Heart left ventricle (tissue), 13 donors: Measurements from ENCODE around the gene CACNA2D3.

ENCODE experiments used
- POLR2A ChIP-seq, 2 donors: fragments of 450-650 bp; IDR thresholded peaks; one replicate each; pipeline ENCODE4 v1.6.1; 2017; ENCODE audit warnings: antibody characterized with exemption in 2 of 2, mild to moderate bottlenecking in 2 of 2, moderate library complexity in 2 of 2
- TF ChIP-seq, protein P1 (sequence below), 12 donors: fragments of 200-600 bp; sonication (generic) in 4 of 12; IDR thresholded peaks; one replicate each; pipeline versions ENCODE4 v1.5.0 to v1.8.0; 2018 to 2022; ENCODE audit warnings: antibody characterized with exemption in 12 of 12, mild to moderate bottlenecking in 5 of 12
- donor health status: ischemic (EF 13 %, LVEDD 7.1; RV severe dilation, severe dysfunction).
- donor health status: DM: no; HTN: yes; CAD: no.
- donor health status: DM: no; HTN: no; CAD: no.
- donor health status: ischemic (EF 25% LVEDD 6.9; RV normal size, moderate dysfunction).
- donor health status: ischemic (EF 25% LVEDD 5.7; RV mildly dilated, moderate dysfunction).
- donor health status: ischemic (EF 35%, LVEDD 5.7; RV mildly dilated, moderate dysfunction).
- donor health status: nonischemic (EF 11% LVEDD 7.7; RV severe dilation, severe dysfunction).
- donor health status: DM: yes; HTN: yes; CAD: no.
- donor health status: PGD.
- donor health status: ischemic (EF 29% LVEDD 5.4; RV normal size, mild dysfunction).
- donor health status: nonischemic (EF 23%, LVEDD 6.1; RV moderate dilation, normal function).

DNA sequence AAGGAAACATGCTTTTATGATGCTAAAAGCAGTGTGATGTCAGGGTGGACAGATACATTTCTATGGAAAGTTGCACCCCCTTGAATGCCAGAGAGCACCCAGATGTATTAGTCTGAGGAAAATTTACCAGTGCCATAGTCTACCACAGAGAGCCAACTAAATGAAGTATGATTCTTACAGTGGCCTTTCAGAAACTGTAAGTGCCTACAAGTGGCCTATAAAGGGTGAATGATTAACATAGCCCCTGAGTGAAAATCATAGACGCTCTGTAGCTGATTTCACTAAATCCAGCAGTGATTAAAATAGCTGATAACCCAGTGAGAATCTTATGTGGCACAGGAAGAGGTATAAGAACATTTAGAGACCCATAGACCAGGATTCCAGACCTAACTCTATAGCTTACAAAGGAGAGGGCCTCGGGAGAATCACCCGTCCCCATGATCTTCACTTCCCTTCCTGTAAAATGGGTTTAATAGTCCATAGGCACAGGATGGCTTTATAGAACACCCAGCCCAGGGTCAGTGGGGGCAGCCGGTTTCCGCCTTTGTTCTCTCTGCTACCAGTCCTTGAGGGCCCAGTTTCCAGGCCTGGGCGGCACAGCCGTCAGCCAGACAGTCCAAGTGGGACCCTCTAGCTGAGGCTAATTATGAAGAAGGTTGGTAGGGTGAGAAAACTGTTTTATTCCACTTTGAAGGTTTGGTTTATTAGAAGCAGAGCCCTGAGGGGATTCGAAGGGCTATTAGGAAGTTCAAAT lies 35.5 kb upstream of the CACNA2D3 start:
- TF ChIP-seq, protein P1, sequence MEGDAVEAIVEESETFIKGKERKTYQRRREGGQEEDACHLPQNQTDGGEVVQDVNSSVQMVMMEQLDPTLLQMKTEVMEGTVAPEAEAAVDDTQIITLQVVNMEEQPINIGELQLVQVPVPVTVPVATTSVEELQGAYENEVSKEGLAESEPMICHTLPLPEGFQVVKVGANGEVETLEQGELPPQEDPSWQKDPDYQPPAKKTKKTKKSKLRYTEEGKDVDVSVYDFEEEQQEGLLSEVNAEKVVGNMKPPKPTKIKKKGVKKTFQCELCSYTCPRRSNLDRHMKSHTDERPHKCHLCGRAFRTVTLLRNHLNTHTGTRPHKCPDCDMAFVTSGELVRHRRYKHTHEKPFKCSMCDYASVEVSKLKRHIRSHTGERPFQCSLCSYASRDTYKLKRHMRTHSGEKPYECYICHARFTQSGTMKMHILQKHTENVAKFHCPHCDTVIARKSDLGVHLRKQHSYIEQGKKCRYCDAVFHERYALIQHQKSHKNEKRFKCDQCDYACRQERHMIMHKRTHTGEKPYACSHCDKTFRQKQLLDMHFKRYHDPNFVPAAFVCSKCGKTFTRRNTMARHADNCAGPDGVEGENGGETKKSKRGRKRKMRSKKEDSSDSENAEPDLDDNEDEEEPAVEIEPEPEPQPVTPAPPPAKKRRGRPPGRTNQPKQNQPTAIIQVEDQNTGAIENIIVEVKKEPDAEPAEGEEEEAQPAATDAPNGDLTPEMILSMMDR (IDR thresholded peaks at IDR 0.05), result no peak
- TF ChIP-seq POLR2A (IDR thresholded peaks at IDR 0.05), result no peak
